GM12878 (cell line): ENCODE measurements around the gene TBC1D1. TPM values are rescaled to one million over a fixed set of nuclear protein-coding genes. Genes with fewer than 3 reads are reported as not detected.

Experiments
- ATAC-seq: fragments of 200-7000 bp; cut with Tn5 transposase; 3 replicates; pipeline ENCODE4 v1.9.1; 2020; ENCODE audit warnings: mild to moderate bottlenecking, moderate library complexity
- BruUV-seq: library from RNA; stranded (reverse); fragments of 400-500 nt; replicated peaks from 2 replicates; lab custom pipeline; 2021; lab: Mats Ljungman, UMichigan
- CTCF ChIA-PET: fragments of 300-600 bp; sonication (Branson Sonifier 250); formaldehyde crosslinking; extraction: SDS; loops from one replicate; lab custom pipeline; 2021; ENCODE audit warnings: inconsistent platforms; lab: Yijun Ruan, JAX
- POLR2A ChIA-PET: fragments of 350-600 bp; formaldehyde crosslinking; extraction: SDS; loops from one replicate; lab custom pipeline; 2021; ENCODE audit warnings: inconsistent platforms; lab: Charles Lee
- RAD21 ChIA-PET: fragments of 300-600 bp; sonication (Branson Sonifier 250); formaldehyde crosslinking; loops from one replicate; lab custom pipeline; 2023; ENCODE audit warnings: antibody characterized with exemption; ENCODE audit not compliant: unreplicated experiment; lab: Charles Lee
- SMC1A ChIA-PET: fragments of 300-600 bp; sonication (Branson Sonifier 250); formaldehyde crosslinking; loops from one replicate; lab custom pipeline; 2023; ENCODE audit not compliant: unreplicated experiment, uncharacterized antibody; lab: Charles Lee
- DNase-seq: peaks from one replicate; pipeline ENCODE4 v3.0.0-alpha.2; 2011; ENCODE audit warnings: low read depth, low spot score
- FAIRE-seq: peaks from 3 replicates; lab custom pipeline; 2011; peaks lifted over from hg19 to GRCh38; lab: Jason Lieb, UNC
- H2AFZ ChIP-seq: 2 replicates; pipeline ENCODE4 v1.6.0; 2011; ENCODE audit warnings: low read depth, low read length, control low read depth; ENCODE audit not compliant: control insufficient read depth
- H3K27ac ChIP-seq: 2 replicates; pipeline ENCODE4 v1.5.1; 2011; ENCODE audit warnings: control low read depth; ENCODE audit not compliant: control insufficient read depth, insufficient read depth
- H3K27me3 ChIP-seq, 2 experiments: replicated peaks in 1 of 2; 2 replicates each; pipeline versions ENCODE4 v1.6.0 to v1.6.1; 2011; ENCODE audit warnings: low read length in 1 of 2; ENCODE audit not compliant: control insufficient read depth in 2 of 2, insufficient read depth in 2 of 2
- H3K36me3 ChIP-seq, 2 experiments: 2 replicates each; pipeline ENCODE4 v1.5.1; 2011; ENCODE audit warnings: low read length in 1 of 2; ENCODE audit not compliant: control insufficient read depth in 2 of 2, insufficient read depth in 2 of 2
- H3K4me1 ChIP-seq: 2 replicates; pipeline ENCODE4 v1.6.1; 2011; ENCODE audit warnings: mild to moderate bottlenecking, low read length, moderate library complexity, mixed read lengths; ENCODE audit not compliant: control insufficient read depth, insufficient read depth
- H3K4me2 ChIP-seq: 2 replicates; pipeline ENCODE4 v1.6.0; 2011; ENCODE audit warnings: control low read depth; ENCODE audit not compliant: control insufficient read depth, insufficient read depth
- H3K4me3 ChIP-seq: fragments of 200-600 bp; sonication (generic); 2 replicates; pipeline ENCODE4 v1.5.1; 2016
- H3K79me2 ChIP-seq: 2 replicates; pipeline ENCODE4 v1.6.0; 2011; ENCODE audit warnings: low read length; ENCODE audit not compliant: control insufficient read depth, insufficient read depth
- H3K9ac ChIP-seq: 2 replicates; pipeline ENCODE4 v1.8.0; 2011; ENCODE audit warnings: low read length, control low read depth, mixed read lengths; ENCODE audit not compliant: control insufficient read depth, insufficient read depth
- H3K9me3 ChIP-seq: replicated peaks from 3 replicates; pipeline ENCODE4 v1.5.1; 2011; ENCODE audit warnings: mild to moderate bottlenecking, low read length; ENCODE audit not compliant: control insufficient read depth, insufficient read depth
- H4K20me1 ChIP-seq: 2 replicates; pipeline ENCODE4 v1.6.0; 2011; ENCODE audit not compliant: control insufficient read depth, insufficient read depth
- CHD2 ChIP-seq: IDR thresholded peaks from 2 replicates; pipeline ENCODE4 v1.6.1; 2011; ENCODE audit warnings: low read depth, low read length, improper control_type of control experiment, borderline replicate concordance
- EGR1 ChIP-seq, 2 experiments: IDR thresholded peaks; 1 replicate in 1 of 2; 2 replicates in 1 of 2; pipeline ENCODE4 v1.6.1; 2011 to 2012; ENCODE audit warnings: low read depth in 2 of 2, low read length in 2 of 2, borderline replicate concordance in 1 of 2, mild to moderate bottlenecking in 1 of 2, moderate library complexity in 1 of 2
- KDM1A ChIP-seq: fragments of 200-600 bp; sonication (generic); IDR thresholded peaks from 2 replicates; pipeline ENCODE4 v1.6.1; 2016; ENCODE audit warnings: borderline replicate concordance
- NFYA ChIP-seq: IDR thresholded peaks from 2 replicates; pipeline ENCODE4 v1.6.1; 2011; ENCODE audit warnings: low read depth, mild to moderate bottlenecking, low read length, improper control_type of control experiment, borderline replicate concordance
- SUZ12 ChIP-seq: fragments of 200-600 bp; sonication (generic); IDR thresholded peaks from one replicate; pipeline ENCODE4 v1.6.1; 2018; ENCODE audit warnings: antibody characterized with exemption, mild to moderate bottlenecking; ENCODE audit not compliant: unreplicated experiment
- WGBS: methylation state at CpG from one replicate; pipeline ENCODE4 v1.1.6; 2016; ENCODE audit warnings: low lambda C conversion rate; ENCODE audit not compliant: insufficient replicate concordance, insufficient coverage; ENCODE audit errors: missing lambda C conversion rate; 5-methylcytosine and 5-hydroxymethylcytosine counted together
- in situ Hi-C: fragments of 300-500 bp; cut with MboI; formaldehyde crosslinking; loops from 9 replicates; pipeline ENCODE4 v1.14.3; 2018; ENCODE audit warnings: mixed read lengths
- intact Hi-C: fragments of 100-400 bp; cut with micrococcal nuclease; formaldehyde crosslinking; loops from one replicate; pipeline ENCODE4 v1.14.2; 2022; ENCODE audit not compliant: unreplicated experiment
- polyA plus RNA-seq, 11 experiments: library from polyadenylated mRNA; depleted of rRNA in 4 of 11; unstranded in 6 of 11; stranded (reverse) in 5 of 11; fragments of >200 nt; fragmentation: Nextera tagmentation in 4 of 11; fragmentation: Illumina TruSeq in 1 of 11; extraction: Ambion mirVana in 4 of 11; extraction: Trizol in 1 of 11; gene quantifications; 1 replicate in 1 of 11; 2 replicates in 10 of 11; pipeline versions ENCODE4 v1.2.1 to v1.2.3, GENCODE V29; 2011 to 2016; ENCODE audit warnings: inconsistent platforms in 2 of 11, missing spikeins in 2 of 11, low read depth in 1 of 11
- total RNA-seq, 4 experiments: library from RNA; depleted of rRNA in 3 of 4; stranded (reverse); fragments of >200 nt in 3 of 4; fragmentation: Illumina TruSeq in 1 of 4; extraction: Trizol in 1 of 4; gene quantifications; 2 replicates each; pipeline versions ENCODE4 v1.2.1 to v1.2.3, GENCODE V29; 2013 to 2021
- TF ChIP-seq, protein P1 (sequence below): fragments of 450-650 bp; IDR thresholded peaks from 2 replicates; pipeline ENCODE4 v1.6.1; 2016; ENCODE audit warnings: mild to moderate bottlenecking, moderate library complexity, borderline replicate concordance

The TBC1D1 gene
- total and polyA plus RNA-seq, 10 of the 15 experiments (the other 5 are each of a cell fraction or from before 2014, with no cell fraction given) = 5.3 to 102 (median 57.8) TPM

DNA sequence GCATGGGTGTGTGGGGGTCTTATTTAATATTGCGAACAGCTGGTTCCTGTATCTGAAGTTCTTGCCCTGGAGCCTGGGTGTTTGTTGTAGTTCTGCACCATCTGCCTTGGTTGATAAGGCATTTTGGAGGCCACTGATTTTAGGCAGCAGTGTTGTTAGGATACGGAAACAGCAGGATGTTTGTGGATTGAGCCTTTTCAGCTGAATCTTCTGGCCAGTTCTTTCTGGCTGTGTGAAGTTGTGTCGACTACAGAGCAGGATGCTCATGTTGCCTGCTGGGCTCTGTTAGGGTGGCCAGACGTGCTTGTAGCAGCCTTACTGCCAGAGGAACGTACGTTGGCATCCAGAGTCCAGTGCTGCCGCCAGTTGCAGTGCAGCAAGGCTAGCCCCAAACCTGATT is 203.5 kb downstream of the TBC1D1 start:
- no peak overlapping the region for H2AFZ ChIP-seq
- no peaks in the 10 kb centered on the region for H4K20me1 ChIP-seq
- DNase-seq (no peak), FAIRE-seq (no peak), ATAC-seq (no peak)
- no TSS peak for BruUV-seq
- RAD21 ChIA-PET = no interaction called here
- POLR2A ChIA-PET = interaction anchor here (0.6 to 0.9 kb wide), 3 partner anchors 8 to 34 kb away, joined by 3 to 4 read pairs (median 4); no protein-coding TSS in a partner anchor
- peaks cover 1 to 25% of the 10 kb centered on the region in 2 experiments for H3K36me3 ChIP-seq
- TF ChIP-seq NFYA (no peak), SUZ12 (no peak), CHD2 (no peak), EGR1 (IDR thresholded peaks at IDR 0.05; ENCODE audit: borderline replicate concordance in 1 of 2, low read depth in 2 of 2, low read length in 2 of 2) (no peak), KDM1A (no peak)
- TF ChIP-seq, protein P1, sequence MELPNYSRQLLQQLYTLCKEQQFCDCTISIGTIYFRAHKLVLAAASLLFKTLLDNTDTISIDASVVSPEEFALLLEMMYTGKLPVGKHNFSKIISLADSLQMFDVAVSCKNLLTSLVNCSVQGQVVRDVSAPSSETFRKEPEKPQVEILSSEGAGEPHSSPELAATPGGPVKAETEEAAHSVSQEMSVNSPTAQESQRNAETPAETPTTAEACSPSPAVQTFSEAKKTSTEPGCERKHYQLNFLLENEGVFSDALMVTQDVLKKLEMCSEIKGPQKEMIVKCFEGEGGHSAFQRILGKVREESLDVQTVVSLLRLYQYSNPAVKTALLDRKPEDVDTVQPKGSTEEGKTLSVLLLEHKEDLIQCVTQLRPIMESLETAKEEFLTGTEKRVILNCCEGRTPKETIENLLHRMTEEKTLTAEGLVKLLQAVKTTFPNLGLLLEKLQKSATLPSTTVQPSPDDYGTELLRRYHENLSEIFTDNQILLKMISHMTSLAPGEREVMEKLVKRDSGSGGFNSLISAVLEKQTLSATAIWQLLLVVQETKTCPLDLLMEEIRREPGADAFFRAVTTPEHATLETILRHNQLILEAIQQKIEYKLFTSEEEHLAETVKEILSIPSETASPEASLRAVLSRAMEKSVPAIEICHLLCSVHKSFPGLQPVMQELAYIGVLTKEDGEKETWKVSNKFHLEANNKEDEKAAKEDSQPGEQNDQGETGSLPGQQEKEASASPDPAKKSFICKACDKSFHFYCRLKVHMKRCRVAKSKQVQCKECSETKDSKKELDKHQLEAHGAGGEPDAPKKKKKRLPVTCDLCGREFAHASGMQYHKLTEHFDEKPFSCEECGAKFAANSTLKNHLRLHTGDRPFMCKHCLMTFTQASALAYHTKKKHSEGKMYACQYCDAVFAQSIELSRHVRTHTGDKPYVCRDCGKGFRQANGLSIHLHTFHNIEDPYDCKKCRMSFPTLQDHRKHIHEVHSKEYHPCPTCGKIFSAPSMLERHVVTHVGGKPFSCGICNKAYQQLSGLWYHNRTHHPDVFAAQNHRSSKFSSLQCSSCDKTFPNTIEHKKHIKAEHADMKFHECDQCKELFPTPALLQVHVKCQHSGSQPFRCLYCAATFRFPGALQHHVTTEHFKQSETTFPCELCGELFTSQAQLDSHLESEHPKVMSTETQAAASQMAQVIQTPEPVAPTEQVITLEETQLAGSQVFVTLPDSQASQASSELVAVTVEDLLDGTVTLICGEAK = no peak
- H3K4me1 ChIP-seq = peaks cover 10% of the 10 kb centered on the region
- in situ Hi-C loops (no loop called here), intact Hi-C loops (no loop called here)
- SMC1A ChIA-PET = interaction anchor here (0.7 to 1.8 kb wide), 6 partner anchors 8 to 703 kb away, joined by 3 to 7 read pairs (median 4); no protein-coding TSS in a partner anchor
- no peaks in the 10 kb centered on the region for H3K9me3 ChIP-seq
- H3K9ac ChIP-seq = no peak overlapping the region
- WGBS = 88% methylated on average over 7 of the region's 7 CpGs
- no peaks in the 10 kb centered on the region for H3K79me2 ChIP-seq
- CTCF ChIA-PET = interaction anchor here (0.8 to 2.5 kb wide), 3 partner anchors 8 to 18 kb away, joined by 3 to 8 read pairs (median 3); no protein-coding TSS in a partner anchor
- H3K4me3 ChIP-seq = no peak overlapping the region
- no peak overlapping the region for H3K4me2 ChIP-seq
- H3K27me3 ChIP-seq = no peaks in the 10 kb centered on the region
- no peak overlapping the region for H3K27ac ChIP-seq
